ENCODE measurements around the gene PROS1. TPM values are rescaled to one million over a fixed set of nuclear protein-coding genes. Genes with fewer than 3 reads are reported as not detected.
A peak's percentile ranks its signal among the peaks of the same experiment; 100 is the strongest.
"Not testable (repeated sequence)": the region's sequence is repeated elsewhere in the genome, so short reads cannot be mapped to it uniquely, and the experiment has no call there.

The PROS1 gene
- total RNA-seq, 2 donors from 2014 or later = 0.46 to 0.50 TPM

DNA sequence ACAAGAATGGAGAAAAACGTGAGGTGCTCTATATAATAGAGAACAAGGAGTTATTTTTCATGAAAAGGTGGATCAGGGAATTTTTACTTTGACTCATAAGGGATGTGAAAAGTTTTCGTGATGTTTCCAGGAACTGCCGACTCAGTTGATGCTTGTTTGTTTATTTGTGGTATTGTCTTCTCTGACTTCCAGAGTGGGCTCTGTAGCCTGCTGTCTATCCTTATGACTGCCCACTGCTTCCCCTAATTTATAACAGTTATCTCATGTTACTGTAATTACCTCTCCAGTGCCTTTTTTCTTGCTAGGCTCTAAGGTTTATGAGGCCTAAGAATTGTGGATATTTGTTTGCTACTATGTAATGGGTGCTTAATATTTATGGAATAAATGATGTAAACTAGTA, 18.5 kb upstream of the PROS1 start:
- Mint-ChIP-seq H3K27ac (no peak overlapping the region), H3K27me3 (ENCODE audit: low read depth) (no peaks in the 10 kb centered on the region), H3K36me3 (ENCODE audit: insufficient read depth in 2 of 2) (no peaks in the 10 kb centered on the region), H3K4me1 (ENCODE audit: low read depth) (peaks cover 5% of the 10 kb centered on the region), H3K9me3 (no peaks in the 10 kb centered on the region), H3K4me3 (no peak overlapping the region)
- ATAC-seq (replicated peaks in 1 of 2) (no peak), DNase-seq (no peak)

DNA sequence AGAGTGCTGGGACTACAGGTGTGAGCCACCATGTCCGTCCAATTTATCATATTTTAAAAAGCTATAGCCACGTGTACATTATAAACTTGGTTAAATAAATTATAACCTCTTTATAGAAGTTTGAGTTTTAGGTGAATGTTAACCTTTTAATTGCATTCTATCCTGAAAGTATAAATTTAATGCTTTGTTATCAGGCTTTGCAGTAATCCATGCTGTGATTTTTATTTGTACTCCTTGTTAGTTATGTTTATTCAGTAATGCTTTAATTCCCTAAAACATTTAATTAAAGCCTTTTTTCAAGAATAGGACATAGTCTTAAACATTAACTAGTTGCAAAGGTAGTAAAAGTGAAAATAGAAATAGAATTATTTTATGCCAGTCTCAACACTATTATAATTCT, 17.9 kb upstream of the PROS1 start:
- peaks cover 5% of the 10 kb centered on the region for H3K4me1 Mint-ChIP-seq (ENCODE audit: low read depth)
- no peak for ATAC-seq (replicated peaks in 1 of 2)
- no peak for DNase-seq
- H3K27ac Mint-ChIP-seq = no peak overlapping the region
- H3K9me3 Mint-ChIP-seq = no peaks in the 10 kb centered on the region
- H3K27me3 Mint-ChIP-seq (ENCODE audit: low read depth) = no peaks in the 10 kb centered on the region
- no peak overlapping the region for H3K4me3 Mint-ChIP-seq
- no peaks in the 10 kb centered on the region for H3K36me3 Mint-ChIP-seq (ENCODE audit: insufficient read depth in 2 of 2)

DNA sequence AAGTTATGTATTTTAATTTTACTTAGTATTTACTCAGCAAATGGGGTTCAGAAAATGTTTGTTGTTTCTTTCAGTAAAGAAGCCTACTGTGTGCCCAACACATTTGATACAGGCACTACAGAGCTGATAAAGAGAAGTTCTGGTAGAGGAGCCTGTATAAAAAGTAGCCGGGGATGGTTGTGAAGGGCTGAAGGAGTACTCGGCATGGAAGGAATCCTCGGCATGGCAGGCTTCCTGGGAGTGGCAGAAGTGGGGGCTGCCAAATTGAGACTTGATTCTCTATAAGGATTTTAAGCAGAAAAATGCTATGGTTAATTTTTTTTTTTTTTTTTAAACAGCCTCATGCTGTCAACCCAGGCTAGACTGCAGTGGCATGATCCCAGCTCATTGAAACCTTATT, 15.5 kb upstream of the PROS1 start:
- Mint-ChIP-seq H3K4me1 (ENCODE audit: low read depth) (peaks cover 5% of the 10 kb centered on the region), H3K9me3 (no peaks in the 10 kb centered on the region), H3K36me3 (ENCODE audit: insufficient read depth in 2 of 2) (no peaks in the 10 kb centered on the region)

DNA sequence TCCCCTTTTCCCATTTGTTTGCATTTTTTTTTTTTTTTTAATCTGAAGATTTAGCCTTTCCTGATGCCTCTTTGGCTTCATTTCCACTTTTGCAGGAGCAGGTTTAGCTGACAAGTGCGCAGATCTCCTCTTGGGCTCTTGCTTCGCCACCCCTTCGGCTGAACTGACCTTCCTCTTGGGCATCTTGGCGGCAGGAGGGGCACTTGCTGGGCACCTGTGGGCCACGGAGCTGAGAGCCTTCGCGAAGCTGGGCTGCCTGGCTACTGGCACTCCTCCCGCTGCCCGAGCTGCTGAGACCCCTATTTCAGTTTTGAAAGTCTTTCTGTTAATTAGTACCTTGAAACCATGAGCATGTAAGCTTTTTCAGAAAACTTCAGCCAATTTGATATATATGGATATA, 15.1 kb upstream of the PROS1 start:
- peaks cover under 1% of the 10 kb centered on the region for H3K4me1 Mint-ChIP-seq (ENCODE audit: low read depth)
- no peaks in the 10 kb centered on the region for H3K9me3 Mint-ChIP-seq
- no peak overlapping the region for H3K4me3 Mint-ChIP-seq
- no peaks in the 10 kb centered on the region for H3K36me3 Mint-ChIP-seq (ENCODE audit: insufficient read depth in 2 of 2)
- no peaks in the 10 kb centered on the region for H3K27me3 Mint-ChIP-seq (ENCODE audit: low read depth)
- no peak for ATAC-seq (replicated peaks in 1 of 2)
- no peak overlapping the region for H3K27ac Mint-ChIP-seq
- DNase-seq = no peak

More for the DNA sequence above, 15.5 kb upstream of the PROS1 start:
- no peak for DNase-seq
- no peak overlapping the region for H3K4me3 Mint-ChIP-seq
- no peak overlapping the region for H3K27ac Mint-ChIP-seq
- ATAC-seq (replicated peaks in 1 of 2) = no peak
- H3K27me3 Mint-ChIP-seq (ENCODE audit: low read depth) = no peaks in the 10 kb centered on the region

DNA sequence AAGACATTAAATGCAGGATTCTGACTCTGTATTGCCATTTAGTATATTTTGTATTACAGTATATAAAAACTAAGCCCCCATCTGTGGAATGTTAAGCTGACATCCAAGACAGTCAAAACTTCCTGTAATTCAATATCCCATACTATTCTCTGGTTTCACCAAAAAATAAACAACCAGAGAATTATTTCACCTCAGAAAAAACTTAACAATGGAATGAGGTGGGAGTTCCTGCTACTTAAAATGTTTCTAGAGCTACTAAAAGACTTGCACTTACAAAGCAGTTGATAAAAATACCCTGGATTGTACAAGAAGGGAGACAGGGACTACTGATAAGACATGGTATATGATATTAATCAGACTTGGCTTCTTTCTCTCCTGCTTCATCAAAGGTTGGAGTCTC, 14.6 kb upstream of the PROS1 start:
- no peak overlapping the region for H3K4me3 Mint-ChIP-seq
- H3K27me3 Mint-ChIP-seq (ENCODE audit: low read depth) = no peaks in the 10 kb centered on the region
- no peaks in the 10 kb centered on the region for H3K4me1 Mint-ChIP-seq (ENCODE audit: low read depth)
- ATAC-seq (replicated peaks in 1 of 2) (no peak), DNase-seq (no peak)
- H3K9me3 Mint-ChIP-seq = no peaks in the 10 kb centered on the region
- no peak overlapping the region for H3K27ac Mint-ChIP-seq
- no peaks in the 10 kb centered on the region for H3K36me3 Mint-ChIP-seq (ENCODE audit: insufficient read depth in 2 of 2)

DNA sequence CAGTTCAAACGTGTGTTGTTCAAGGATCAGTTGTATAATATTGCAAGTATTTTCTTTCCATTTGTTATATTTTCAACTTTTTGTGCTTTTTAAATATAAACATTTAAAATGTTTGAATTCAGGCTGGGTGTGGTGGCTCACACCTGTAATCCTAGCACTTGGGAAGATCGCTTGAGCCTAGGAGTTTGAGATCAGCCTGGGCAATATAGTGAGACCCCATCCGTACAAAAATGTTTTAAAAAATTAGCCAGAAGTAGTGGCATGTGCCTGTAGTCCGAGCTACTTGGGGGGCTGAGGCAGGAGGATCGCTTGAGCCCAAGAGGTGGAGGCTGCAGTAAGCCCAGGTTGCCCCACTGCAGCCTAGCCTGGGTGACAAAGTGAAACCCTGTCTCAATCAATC, 10.9 kb upstream of the PROS1 start:
- DNase-seq (no peak), ATAC-seq (replicated peaks in 1 of 2) (no peak)
- Mint-ChIP-seq H3K36me3 (ENCODE audit: insufficient read depth in 2 of 2) (no peaks in the 10 kb centered on the region), H3K9me3 (no peaks in the 10 kb centered on the region), H3K27me3 (ENCODE audit: low read depth) (no peaks in the 10 kb centered on the region), H3K4me3 (no peak overlapping the region), H3K27ac (no peak overlapping the region), H3K4me1 (ENCODE audit: low read depth) (peaks cover 19% of the 10 kb centered on the region)

DNA sequence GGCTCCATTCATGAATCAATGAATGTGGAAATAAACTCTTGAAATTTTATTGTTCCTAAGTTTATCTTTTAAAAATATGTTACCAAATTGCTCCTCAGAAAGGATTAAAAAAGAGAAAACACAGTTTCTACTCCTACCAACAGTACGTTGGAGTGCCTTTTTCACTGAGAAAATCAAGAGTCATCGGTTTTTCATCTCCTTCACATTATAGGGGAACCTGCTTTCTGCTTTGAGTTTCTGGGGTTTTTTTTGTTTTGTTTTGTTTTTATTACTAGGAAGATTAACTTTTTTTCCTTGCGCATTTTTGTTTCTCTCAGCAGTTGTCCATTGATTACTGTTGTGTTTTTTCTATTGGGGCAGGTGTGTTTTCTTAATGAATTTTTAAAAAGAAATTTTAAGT, 9.7 kb upstream of the PROS1 start:
- Mint-ChIP-seq H3K9me3 (no peaks in the 10 kb centered on the region), H3K4me1 (ENCODE audit: low read depth) (peaks cover 24% of the 10 kb centered on the region), H3K36me3 (ENCODE audit: insufficient read depth in 2 of 2) (no peaks in the 10 kb centered on the region), H3K4me3 (no peak overlapping the region), H3K27ac (no peak overlapping the region), H3K27me3 (ENCODE audit: low read depth) (no peaks in the 10 kb centered on the region)
- no peak for DNase-seq
- ATAC-seq (replicated peaks in 1 of 2) = no peak

DNA sequence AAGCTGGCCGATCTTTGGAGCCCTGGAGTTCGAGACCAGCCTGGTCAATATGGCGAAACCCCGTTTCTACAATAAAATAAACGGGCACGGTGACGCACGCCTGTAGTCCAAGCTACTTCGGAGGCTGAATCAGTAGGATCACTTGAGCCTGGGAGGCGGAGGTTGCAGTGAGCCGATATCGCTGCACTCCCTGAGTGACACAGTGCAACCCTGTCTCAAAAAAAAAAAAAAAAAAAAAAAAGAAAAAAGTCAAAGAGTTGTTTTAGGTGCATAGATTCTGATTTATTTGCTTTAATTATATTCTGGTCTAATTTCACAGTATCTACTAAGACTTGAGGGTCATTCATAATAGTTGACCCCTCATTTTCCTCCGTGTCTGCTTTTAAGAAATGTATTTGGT, 8.0 kb upstream of the PROS1 start:
- ATAC-seq (replicated peaks in 1 of 2) (no peak), DNase-seq (no peak)
- Mint-ChIP-seq H3K4me1 (ENCODE audit: low read depth) (peaks cover 24% of the 10 kb centered on the region), H3K27me3 (ENCODE audit: low read depth) (no peaks in the 10 kb centered on the region), H3K36me3 (ENCODE audit: insufficient read depth in 2 of 2) (no peaks in the 10 kb centered on the region), H3K4me3 (peak overlapping the region; percentile 90 to 91), H3K27ac (no peak overlapping the region), H3K9me3 (no peaks in the 10 kb centered on the region)

DNA sequence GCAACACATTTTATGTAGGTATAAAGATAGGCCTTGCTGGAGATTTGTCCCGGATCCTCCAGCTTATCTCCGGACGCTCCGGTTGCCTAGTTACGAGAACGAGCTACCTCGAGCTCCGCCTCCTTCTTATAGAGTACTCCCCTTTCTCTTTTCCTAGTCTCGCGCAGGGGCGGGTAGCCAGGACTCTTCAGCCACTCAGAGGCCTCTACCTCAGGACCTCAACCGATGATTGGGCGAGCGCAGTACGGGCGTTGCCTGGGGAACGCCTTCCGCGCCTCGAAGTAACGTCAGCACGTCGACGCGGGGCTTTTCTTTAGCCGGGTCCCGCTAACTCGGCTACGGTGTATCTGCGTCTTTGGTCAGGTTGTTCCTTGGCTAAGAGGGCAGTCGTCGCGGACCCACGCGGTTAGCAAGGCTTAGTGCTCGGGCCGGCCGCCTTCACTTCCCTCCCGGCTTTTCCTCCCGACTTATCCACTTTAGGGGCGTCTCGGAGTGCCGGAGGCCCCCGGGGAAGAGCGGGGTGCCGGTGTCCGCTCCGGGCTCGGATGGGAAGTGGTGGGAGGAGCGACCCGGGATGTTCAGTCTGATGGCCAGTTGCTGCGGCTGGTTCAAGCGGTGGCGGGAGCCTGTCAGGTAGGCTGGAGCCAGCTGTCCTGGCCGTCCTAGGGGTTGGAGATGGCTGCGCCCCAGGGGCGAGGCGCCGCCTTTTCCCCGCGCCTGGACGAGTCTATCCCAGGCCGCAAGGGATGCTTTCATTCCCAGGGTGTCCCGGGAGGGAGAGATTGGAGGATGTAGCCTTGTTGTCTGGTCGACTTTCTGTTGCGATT, 6.4 kb upstream of the PROS1 start, which contains the start of gene ARL13B:
Gene ARL13B, plus strand, starts transcription at position 306 of the 827 bp plus-strand sequence. Its CDS starts 269 bp downstream, at position 575.
- H3K27me3 Mint-ChIP-seq (ENCODE audit: low read depth) = peaks cover 6% of the 10 kb centered on the region
- DNase-seq (peak; percentile 93 to 95), ATAC-seq (replicated peaks in 1 of 2) (peak; percentile 100)
- no peaks in the 10 kb centered on the region for H3K9me3 Mint-ChIP-seq
- H3K27ac Mint-ChIP-seq = peak within 1 kb of the TSS; percentile 90
- peak within 1 kb of the TSS; percentile 90 to 91 for H3K4me3 Mint-ChIP-seq
- no peaks in the 10 kb centered on the region for H3K36me3 Mint-ChIP-seq (ENCODE audit: insufficient read depth in 2 of 2)
- H3K4me1 Mint-ChIP-seq (ENCODE audit: low read depth) = peaks cover 24% of the 10 kb centered on the region

DNA sequence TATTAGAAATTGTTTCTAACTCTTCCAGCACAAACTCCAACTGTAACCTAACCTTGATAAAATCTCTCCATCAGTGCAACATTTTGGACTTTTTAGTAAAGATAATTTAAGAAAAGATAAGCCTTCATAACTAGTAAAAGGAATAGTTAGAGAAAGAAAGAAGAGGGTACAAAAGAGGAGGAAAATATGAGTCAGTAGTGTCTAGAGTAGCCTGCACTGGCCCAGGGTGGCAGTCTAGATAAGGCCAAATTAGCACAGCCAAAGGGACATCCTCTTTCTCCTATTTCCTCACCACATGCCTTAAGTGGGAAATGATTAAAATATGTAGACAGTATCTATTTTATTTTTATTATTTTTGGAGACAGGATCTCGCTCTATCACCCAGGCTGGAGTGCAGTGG, 3.7 kb downstream of the PROS1 start:
- Mint-ChIP-seq H3K27me3 (ENCODE audit: low read depth) (peaks cover 11% of the 10 kb centered on the region), H3K27ac (no peak overlapping the region), H3K4me3 (no peak overlapping the region), H3K4me1 (ENCODE audit: low read depth) (peaks cover 12% of the 10 kb centered on the region), H3K36me3 (ENCODE audit: insufficient read depth in 2 of 2) (no peaks in the 10 kb centered on the region), H3K9me3 (no peaks in the 10 kb centered on the region)
- ATAC-seq (replicated peaks in 1 of 2) = no peak
- DNase-seq = no peak

DNA sequence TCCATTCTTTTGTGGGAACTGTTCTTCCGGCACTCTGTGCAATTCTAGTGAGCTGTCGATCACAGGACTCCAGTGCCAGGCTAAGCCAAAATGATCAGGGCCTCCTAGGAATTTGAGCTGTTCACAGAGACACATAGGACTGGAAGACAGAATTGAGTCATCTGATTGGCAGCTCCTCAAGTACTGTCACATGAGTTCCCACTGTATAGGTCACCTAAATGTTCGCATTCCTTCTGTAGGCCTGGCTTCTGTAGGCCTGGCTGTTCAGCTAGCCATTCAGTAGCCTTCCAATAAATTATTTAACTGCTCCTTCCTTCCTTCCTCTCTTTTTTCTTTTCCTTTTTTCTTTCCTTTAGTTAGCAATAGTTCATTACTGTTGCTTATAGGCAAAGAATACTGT, 4.3 kb downstream of the PROS1 start:
- ATAC-seq (replicated peaks in 1 of 2) (no peak), DNase-seq (no peak)
- peaks cover 11% of the 10 kb centered on the region for H3K27me3 Mint-ChIP-seq (ENCODE audit: low read depth)
- no peaks in the 10 kb centered on the region for H3K9me3 Mint-ChIP-seq
- peaks cover 12% of the 10 kb centered on the region for H3K4me1 Mint-ChIP-seq (ENCODE audit: low read depth)
- H3K27ac Mint-ChIP-seq = no peak overlapping the region
- no peak overlapping the region for H3K4me3 Mint-ChIP-seq
- H3K36me3 Mint-ChIP-seq (ENCODE audit: insufficient read depth in 2 of 2) = no peaks in the 10 kb centered on the region

DNA sequence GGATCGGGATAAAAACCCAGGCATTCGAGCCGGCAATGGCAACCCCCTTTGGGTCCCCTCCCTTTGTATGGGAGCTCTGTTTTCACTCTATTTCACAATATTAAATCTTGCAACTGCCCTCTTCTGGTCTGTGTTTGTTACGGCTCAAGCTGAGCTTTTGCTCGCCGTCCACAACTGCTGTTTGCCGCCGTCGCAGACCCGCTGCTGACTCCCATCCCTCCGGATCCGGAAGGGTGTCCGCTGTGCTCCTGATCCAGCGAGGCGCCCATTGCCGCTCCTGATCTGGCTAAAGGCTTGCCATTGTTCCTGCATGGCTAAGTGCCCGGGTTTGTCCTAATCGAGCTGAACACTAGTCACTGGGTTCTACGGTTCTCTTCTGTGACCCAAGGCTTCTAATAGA, 8.6 kb downstream of the PROS1 start:
- H3K4me3 Mint-ChIP-seq; H3K9me3 Mint-ChIP-seq; DNase-seq; H3K27me3 Mint-ChIP-seq (ENCODE audit: low read depth); ATAC-seq (replicated peaks in 1 of 2); H3K4me1 Mint-ChIP-seq (ENCODE audit: low read depth); H3K36me3 Mint-ChIP-seq (ENCODE audit: insufficient read depth in 2 of 2); H3K27ac Mint-ChIP-seq: not testable (repeated sequence)

DNA sequence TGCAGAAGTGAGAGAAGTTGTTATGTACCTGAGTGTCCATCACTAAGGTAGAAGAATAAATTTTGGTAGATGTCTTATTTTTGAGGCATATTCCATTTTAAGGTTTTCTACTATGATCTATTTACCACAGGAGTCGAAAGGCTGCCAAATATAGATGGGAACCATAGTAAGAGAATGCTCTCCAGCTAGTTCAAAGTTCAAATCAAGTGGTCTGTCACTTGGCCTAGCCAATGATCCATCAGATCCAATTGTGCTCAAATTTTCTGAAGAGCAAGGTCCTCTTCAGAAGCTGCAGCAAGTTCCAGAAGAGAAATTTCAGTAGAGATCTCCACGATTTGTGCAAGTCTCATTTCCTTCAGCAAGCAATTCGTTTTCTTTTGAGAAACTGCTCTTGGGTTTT, 10.9 kb downstream of the PROS1 start:
- no peak overlapping the region for H3K4me3 Mint-ChIP-seq
- no peak overlapping the region for H3K27ac Mint-ChIP-seq
- H3K9me3 Mint-ChIP-seq = no peaks in the 10 kb centered on the region
- H3K4me1 Mint-ChIP-seq (ENCODE audit: low read depth) = no peaks in the 10 kb centered on the region
- no peaks in the 10 kb centered on the region for H3K36me3 Mint-ChIP-seq (ENCODE audit: insufficient read depth in 2 of 2)
- DNase-seq (no peak), ATAC-seq (replicated peaks in 1 of 2) (no peak)
- peaks cover 15% of the 10 kb centered on the region for H3K27me3 Mint-ChIP-seq (ENCODE audit: low read depth)

DNA sequence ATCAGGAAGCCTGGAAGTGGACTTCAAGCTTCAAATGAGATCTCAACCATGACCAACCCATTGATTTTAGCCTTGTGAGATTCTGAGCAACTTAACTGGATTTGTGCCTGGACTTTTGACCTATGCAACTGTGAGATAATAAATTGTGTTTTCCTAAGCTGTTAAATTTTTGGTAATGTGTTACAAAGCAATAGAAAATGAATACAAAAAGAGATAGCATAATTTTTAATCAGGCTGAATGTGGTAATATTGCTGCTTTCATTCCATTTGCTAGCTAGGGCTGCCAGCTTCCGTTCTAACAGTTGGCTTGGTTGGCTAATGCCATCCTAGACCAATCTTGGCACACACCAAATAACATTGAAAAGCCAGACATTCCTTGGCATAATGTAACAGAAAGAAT, 12.2 kb downstream of the PROS1 start:
- Mint-ChIP-seq H3K36me3 (ENCODE audit: insufficient read depth in 2 of 2) (no peaks in the 10 kb centered on the region), H3K27me3 (ENCODE audit: low read depth) (peaks cover 15% of the 10 kb centered on the region), H3K9me3 (no peaks in the 10 kb centered on the region), H3K4me3 (no peak overlapping the region), H3K4me1 (ENCODE audit: low read depth) (no peaks in the 10 kb centered on the region), H3K27ac (no peak overlapping the region)
- ATAC-seq (replicated peaks in 1 of 2) = no peak
- no peak for DNase-seq
